Upper lobe of left lung (tissue), 6 donors: ENCODE measurements around the gene COL6A3. TPM values are rescaled to one million over a fixed set of nuclear protein-coding genes. Genes with fewer than 3 reads are reported as not detected.
A peak's percentile ranks its signal among the peaks of the same experiment; 100 is the strongest.

Experiments used
- ATAC-seq, 2 donors: fragments of 200-7000 bp; cut with Tn5 transposase; one replicate each; pipeline ENCODE4 v1.9.1; 2022; ENCODE audit warnings: mild to moderate bottlenecking in 2 of 2, moderate library complexity in 2 of 2; ENCODE audit not compliant: low FRiP score in 2 of 2
- DNase-seq, 2 donors: peaks; one replicate each; pipeline ENCODE4 v3.0.0-alpha.2; 2019 to 2020
- H3K27ac ChIP-seq, 4 donors: fragments of 200-600 bp; sonication (generic); one replicate each; pipeline ENCODE4 v1.5.1; 2016 to 2019
- H3K27me3 ChIP-seq, 4 donors: fragments of 200-600 bp; sonication (generic); one replicate each; pipeline ENCODE4 v1.5.1; 2017 to 2019
- H3K36me3 ChIP-seq, 4 donors: fragments of 200-600 bp; sonication (generic); one replicate each; pipeline ENCODE4 v1.5.1; 2016 to 2019
- H3K4me1 ChIP-seq, 4 donors: fragments of 200-600 bp; sonication (generic); one replicate each; pipeline ENCODE4 v1.5.1; 2018 to 2019
- H3K4me3 ChIP-seq, 4 donors: fragments of 200-600 bp; sonication (generic); one replicate each; pipeline ENCODE4 v1.5.1; 2017 to 2019; ENCODE audit warnings: mild to moderate bottlenecking in 2 of 4, moderate library complexity in 1 of 4
- H3K9me3 ChIP-seq, 4 donors: fragments of 200-600 bp; sonication (generic); one replicate each; pipeline ENCODE4 v1.5.1; 2018 to 2019
- CTCF ChIP-seq, 6 experiments: fragments of 450-650 bp in 4 of 6; fragments of 200-600 bp in 2 of 6; sonication (generic) in 2 of 6; IDR thresholded peaks; one replicate each; pipeline ENCODE4 v1.5.1; 2016 to 2019; ENCODE audit warnings: antibody characterized with exemption in 6 of 6
- EP300 ChIP-seq, 4 donors: sonication (generic); formaldehyde crosslinking; IDR thresholded peaks; one replicate each; pipeline ENCODE4 v1.5.1; 2017; ENCODE audit warnings: antibody characterized with exemption in 4 of 4, control low read depth in 2 of 4
- POLR2A ChIP-seq, 4 donors: fragments of 450-650 bp; IDR thresholded peaks; one replicate each; pipeline ENCODE4 v1.5.1; 2016 to 2017; ENCODE audit warnings: antibody characterized with exemption in 4 of 4, mild to moderate bottlenecking in 2 of 4
- POLR2AphosphoS5 ChIP-seq, 2 donors: sonication (generic); formaldehyde crosslinking; IDR thresholded peaks; one replicate each; pipeline ENCODE4 v1.5.1; 2017; ENCODE audit warnings: antibody characterized with exemption in 2 of 2
- WGBS, 2 donors: methylation state at CpG; one replicate each; pipeline ENCODE4 v1.1.5; 2017 to 2018; 5-methylcytosine and 5-hydroxymethylcytosine counted together
- total RNA-seq, 6 donors: library from RNA; depleted of rRNA in 4 of 6; stranded (reverse); fragments of >200 nt in 4 of 6; gene quantifications; one replicate each; pipeline versions ENCODE4 v1.1.0 to v1.2.1, GENCODE V29; 2016 to 2021
- donor health status: DM: no; HTN: no; CAD: no; lungs with moderate emphysema.
- donor health status: DM: no; HTN: yes; CAD: no; lungs with severe emphysema.

The COL6A3 gene
- total RNA-seq, 6 donors from 2014 or later, result 34.4 to 199 (median 71.9) TPM

- TF ChIP-seq EP300 (IDR thresholded peaks at IDR 0.05), result no peak
- no peak for TF ChIP-seq POLR2AphosphoS5 (IDR thresholded peaks at IDR 0.05)
- TF ChIP-seq CTCF (IDR thresholded peaks at IDR 0.05), result no peak
- no peak for TF ChIP-seq POLR2A (IDR thresholded peaks at IDR 0.05)
- peaks cover 0 to 5% (median 0%) of the 10 kb centered on the region in 4 donors for H3K4me1 ChIP-seq
- peak overlapping the region in 1 of 4 donors; percentile 45 for H3K27ac ChIP-seq
- 55 to 64% methylated on average over 4 of the region's 4 CpGs for WGBS, 2 donors
- no peak overlapping the region for H3K4me3 ChIP-seq
- H3K27me3 ChIP-seq, result no peaks in the 10 kb centered on the region
- ATAC-seq (no peak), DNase-seq (no peak)
- no peaks in the 10 kb centered on the region for H3K9me3 ChIP-seq
- H3K36me3 ChIP-seq, result no peaks in the 10 kb centered on the region
Measured at GRCh38 chr2:237407700-237408099, 6.3 kb downstream of the COL6A3 start.

- TF ChIP-seq CTCF (IDR thresholded peaks at IDR 0.05) (no peak), POLR2AphosphoS5 (IDR thresholded peaks at IDR 0.05) (no peak), EP300 (IDR thresholded peaks at IDR 0.05) (no peak)
- ATAC-seq, result no peak
- H3K9me3 ChIP-seq, result no peaks in the 10 kb centered on the region
- no peak overlapping the region for H3K4me3 ChIP-seq
- peaks cover 0 to 5% (median 0%) of the 10 kb centered on the region in 4 donors for H3K4me1 ChIP-seq
- no peaks in the 10 kb centered on the region for H3K36me3 ChIP-seq
- no peak for DNase-seq
- no peaks in the 10 kb centered on the region for H3K27me3 ChIP-seq
- 84 to 85% methylated on average over 5 of the region's 5 CpGs for WGBS, 2 donors
- H3K27ac ChIP-seq, result peak overlapping the region in 1 of 4 donors; percentile 27
Measured at GRCh38 chr2:237406371-237406895, 7.5 kb downstream of the COL6A3 start.

- Histone ChIP-seq H3K36me3 (no peaks in the 10 kb centered on the region), H3K4me3 (no peak overlapping the region), H3K4me1 (peaks cover 0 to 5% (median 0%) of the 10 kb centered on the region in 4 donors), H3K9me3 (no peaks in the 10 kb centered on the region), H3K27ac (peak overlapping the region in 2 of 4 donors; percentile 18 to 57), H3K27me3 (no peaks in the 10 kb centered on the region)
- ATAC-seq (no peak), DNase-seq (no peak)
- TF ChIP-seq CTCF (IDR thresholded peaks at IDR 0.05) (no peak), POLR2AphosphoS5 (IDR thresholded peaks at IDR 0.05) (no peak), POLR2A (IDR thresholded peaks at IDR 0.05) (no peak), EP300 (IDR thresholded peaks at IDR 0.05) (no peak)
- 73 to 78% methylated on average over 2 of the region's 2 CpGs for WGBS, 2 donors
Measured at GRCh38 chr2:237405605-237406004, 8.4 kb downstream of the COL6A3 start.

GRCh38 chr2:237405006-237405559 lies 8.9 kb downstream of the COL6A3 start:
- Histone ChIP-seq H3K4me1 (peaks cover 0 to 5% (median 0%) of the 10 kb centered on the region in 4 donors), H3K9me3 (no peaks in the 10 kb centered on the region), H3K36me3 (no peaks in the 10 kb centered on the region), H3K27ac (peak overlapping the region in 2 of 4 donors; percentile 18 to 57), H3K4me3 (no peak overlapping the region), H3K27me3 (no peaks in the 10 kb centered on the region)
- TF ChIP-seq POLR2A (IDR thresholded peaks at IDR 0.05), result no peak
- TF ChIP-seq EP300 (IDR thresholded peaks at IDR 0.05), result no peak
- no peak for TF ChIP-seq CTCF (IDR thresholded peaks at IDR 0.05)
- no peak for TF ChIP-seq POLR2AphosphoS5 (IDR thresholded peaks at IDR 0.05)
- peak in 1 of 2 donors; percentile 42 for ATAC-seq
- DNase-seq, result no peak
- WGBS, 2 donors, result 68 to 73% methylated on average over 13 of the region's 13 CpGs

GRCh38 chr2:237404413-237404812 lies 9.6 kb downstream of the COL6A3 start:
- WGBS, 2 donors, result 69 to 76% methylated on average over 2 of the region's 2 CpGs
- no peak for TF ChIP-seq CTCF (IDR thresholded peaks at IDR 0.05)
- TF ChIP-seq POLR2AphosphoS5 (IDR thresholded peaks at IDR 0.05), result no peak
- TF ChIP-seq POLR2A (IDR thresholded peaks at IDR 0.05), result no peak
- no peak for TF ChIP-seq EP300 (IDR thresholded peaks at IDR 0.05)
- no peak for DNase-seq

More at GRCh38 chr2:237404413-237404812, 9.6 kb downstream of the COL6A3 start:
- Histone ChIP-seq H3K4me3 (no peak overlapping the region), H3K27ac (no peak overlapping the region), H3K27me3 (no peaks in the 10 kb centered on the region), H3K36me3 (no peaks in the 10 kb centered on the region), H3K9me3 (no peaks in the 10 kb centered on the region), H3K4me1 (peaks cover 0 to 5% (median 0%) of the 10 kb centered on the region in 4 donors)
- ATAC-seq, result no peak
